HG03571 (cell line): ENCODE data around the gene ZNHIT1.

Source experiments
- ATAC-seq: cut with Tn5 transposase; IDR thresholded peaks from one replicate; pipeline ENCODE4 v1.9.1; 2021; ENCODE audit not compliant: unreplicated experiment

Gene ZNHIT1

GRCh38 chr7:101217388-101218235 lies at the start of gene ZNHIT1, which contains the start of gene PLOD3:
ZNHIT1 (plus strand) TSS chr7:101218165; CDS start chr7:101218196, 31 bp downstream.
PLOD3 (minus strand) TSS chr7:101217581; CDS start chr7:101217274, 307 bp downstream.
- peak; percentile 60 for ATAC-seq

DNA sequence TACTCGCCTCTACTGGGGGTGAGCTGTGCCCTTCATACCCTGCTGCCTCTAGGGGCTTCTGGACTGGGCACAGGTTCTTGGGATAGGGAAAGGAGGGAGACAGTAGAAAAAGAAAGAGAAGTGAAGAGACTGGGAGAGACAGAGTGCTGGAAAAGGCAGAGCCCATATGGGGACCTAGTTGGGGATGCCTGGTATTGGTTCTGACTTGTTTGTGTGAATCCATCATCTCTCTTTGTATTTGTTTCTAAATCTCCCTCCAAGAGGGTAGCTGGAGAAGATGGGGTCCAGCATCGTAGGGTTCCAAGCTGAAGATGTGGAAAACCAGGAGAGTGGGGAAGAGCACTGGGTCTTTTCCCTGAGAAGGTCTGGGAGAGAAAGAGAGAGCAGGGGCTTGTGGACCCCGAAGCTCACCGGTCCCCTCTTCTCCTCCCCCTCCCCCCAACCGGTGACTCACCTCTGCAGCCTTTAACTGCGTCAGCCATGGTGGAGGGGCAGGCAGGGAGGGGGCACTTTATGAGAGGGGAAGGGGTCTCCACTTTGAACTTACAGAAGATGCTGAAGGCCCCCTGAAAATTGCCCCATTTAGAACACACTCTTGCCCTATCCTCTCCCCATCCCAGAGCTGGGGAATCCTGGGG lies 49.4 kb upstream of the ZNHIT1 start:
- no peak for ATAC-seq

- ATAC-seq = no peak
These were observed 48.7 kb upstream of the ZNHIT1 start for GRCh38 chr7:101169110-101169837.

GRCh38 chr7:101169838-101170551 lies 48.0 kb upstream of the ZNHIT1 start:
- no peak for ATAC-seq

DNA sequence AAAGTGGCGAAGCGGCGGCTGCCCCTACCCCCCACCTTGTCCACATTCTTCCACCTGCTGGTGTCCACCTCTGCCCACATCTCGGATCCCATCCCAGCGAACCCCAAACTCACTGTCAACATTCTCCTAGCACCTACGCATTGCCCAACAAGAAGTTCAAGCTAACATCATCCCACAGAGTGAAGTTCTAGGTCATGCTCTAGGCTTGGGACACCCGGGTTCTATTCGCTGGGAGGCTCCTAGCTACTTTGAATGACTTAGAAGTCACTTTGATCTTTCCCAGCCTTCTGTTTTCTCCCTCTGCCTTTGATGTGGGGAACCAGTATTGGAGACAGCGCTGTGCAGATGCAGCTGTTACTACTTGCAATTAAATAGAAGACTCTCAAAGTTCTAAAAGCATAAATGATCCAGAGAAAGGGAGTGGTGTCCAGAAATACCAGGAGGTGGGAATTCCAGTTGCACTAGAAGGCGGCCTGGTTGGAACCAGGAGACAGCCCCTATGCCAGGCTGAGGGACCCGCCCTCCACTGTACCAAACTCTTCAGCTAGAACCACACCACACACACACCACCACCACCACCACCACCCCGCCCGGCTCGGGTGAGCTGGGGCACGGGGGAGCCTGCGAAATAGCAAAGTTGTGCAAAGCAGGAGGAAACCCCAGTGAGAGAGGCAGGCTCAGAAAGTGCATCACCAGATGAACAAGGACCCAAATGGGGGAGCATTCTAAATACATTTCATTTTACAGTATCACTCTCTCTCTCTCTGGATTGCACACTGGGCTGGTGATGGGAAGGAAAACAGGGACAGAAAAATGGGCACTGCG lies 47.1 kb upstream of the ZNHIT1 start:
- ATAC-seq = no peak

DNA sequence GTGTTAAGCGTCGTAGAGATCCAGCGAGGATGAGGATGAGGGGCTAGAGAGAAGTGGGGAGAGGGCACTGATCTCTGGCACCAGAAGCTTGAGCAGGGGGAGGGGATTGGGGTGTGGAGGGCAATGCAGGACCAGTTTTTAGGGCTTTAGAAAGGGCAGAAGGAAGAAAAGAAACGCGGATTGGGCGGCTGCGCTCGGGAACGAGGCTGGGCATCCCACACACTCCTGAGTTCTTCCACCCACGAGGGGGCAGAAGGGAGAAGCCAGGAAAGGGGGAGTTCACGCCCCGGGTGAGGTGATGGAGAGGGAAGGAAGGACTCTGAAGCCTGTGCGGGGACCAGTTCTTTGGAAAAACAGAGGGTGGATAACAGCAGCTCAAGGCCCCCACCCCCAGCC lies 46.5 kb upstream of the ZNHIT1 start:
- no peak for ATAC-seq

- no peak for ATAC-seq
These were observed 45.7 kb upstream of the ZNHIT1 start for GRCh38 chr7:101172005-101172853.

- no peak for ATAC-seq
These were observed 44.9 kb upstream of the ZNHIT1 start for GRCh38 chr7:101172854-101173751.

DNA sequence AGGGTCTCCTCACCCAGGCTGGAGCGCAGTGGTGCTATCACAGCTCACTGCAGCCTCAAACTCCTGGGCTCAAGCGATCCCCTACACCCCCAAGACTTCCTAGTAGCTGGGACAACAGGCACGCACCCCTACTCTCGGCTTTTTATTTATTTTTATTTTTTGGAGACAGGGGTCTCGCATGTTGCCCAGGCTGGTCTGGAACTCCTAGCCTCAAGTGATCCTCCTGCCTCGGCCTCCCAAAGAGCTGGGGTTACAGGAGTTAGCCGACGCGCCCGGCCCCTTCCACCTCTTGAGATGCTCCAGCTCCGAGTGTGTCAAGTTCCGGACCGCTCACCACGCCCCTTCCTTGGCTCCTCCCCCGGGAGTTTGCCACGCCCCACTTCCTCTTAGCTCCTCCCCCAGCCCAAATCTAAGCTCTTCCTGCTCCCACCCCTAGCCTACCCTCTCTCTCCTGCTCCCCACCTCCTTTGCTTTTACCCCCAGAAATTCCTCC lies 44.2 kb upstream of the ZNHIT1 start:
- ATAC-seq = peak; percentile 60

DNA sequence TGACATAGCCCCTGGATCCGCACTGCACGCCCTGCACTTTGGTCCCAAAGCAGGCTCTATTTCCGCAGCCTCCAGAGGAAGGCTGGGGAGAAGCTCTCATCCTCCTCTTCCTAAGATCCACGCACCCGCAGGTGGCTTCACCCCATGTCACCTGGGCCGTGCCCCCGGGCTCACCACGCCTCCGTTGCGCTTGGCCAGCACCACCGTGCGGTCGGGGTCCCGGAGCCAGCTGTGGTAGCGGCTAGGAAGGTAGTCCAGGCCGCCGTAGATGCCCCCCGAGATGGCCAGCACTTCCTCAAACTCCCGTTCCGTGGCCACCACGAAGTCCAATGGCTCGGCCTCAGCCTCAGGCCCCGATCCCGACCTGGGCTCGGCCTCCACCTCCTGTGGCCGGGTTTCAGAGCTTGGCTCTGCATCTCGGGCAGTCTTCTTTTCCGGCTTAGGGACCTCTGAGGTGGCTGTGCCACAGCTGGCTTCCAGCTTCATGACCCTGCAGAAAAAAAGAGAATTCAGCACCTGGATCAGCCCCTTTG lies 43.6 kb upstream of the ZNHIT1 start:
- ATAC-seq = no peak

- ATAC-seq = no peak
These were observed 42.3 kb upstream of the ZNHIT1 start for GRCh38 chr7:101175664-101176063.

DNA sequence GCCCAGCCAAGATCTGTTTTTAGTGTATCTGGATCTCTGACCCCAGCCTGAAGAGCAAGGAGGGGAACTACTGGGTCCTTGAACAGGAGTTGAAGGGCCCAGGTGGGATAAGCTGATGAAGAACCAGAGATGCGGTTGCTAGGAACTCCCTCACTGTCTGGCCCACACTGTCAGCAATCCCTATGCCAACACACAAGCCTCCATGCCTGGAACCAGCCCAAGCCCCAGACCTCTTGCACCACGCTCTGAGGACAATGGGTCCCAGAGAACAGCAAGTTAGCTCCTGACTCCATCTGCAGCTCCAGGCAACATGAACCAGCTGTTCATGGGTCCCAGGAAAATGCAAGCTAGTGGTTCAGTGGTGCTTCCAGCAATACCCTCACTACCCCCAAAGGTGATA lies 40.3 kb upstream of the ZNHIT1 start:
- no peak for ATAC-seq

GRCh38 chr7:101179117-101179516 lies 38.8 kb upstream of the ZNHIT1 start:
- no peak for ATAC-seq

DNA sequence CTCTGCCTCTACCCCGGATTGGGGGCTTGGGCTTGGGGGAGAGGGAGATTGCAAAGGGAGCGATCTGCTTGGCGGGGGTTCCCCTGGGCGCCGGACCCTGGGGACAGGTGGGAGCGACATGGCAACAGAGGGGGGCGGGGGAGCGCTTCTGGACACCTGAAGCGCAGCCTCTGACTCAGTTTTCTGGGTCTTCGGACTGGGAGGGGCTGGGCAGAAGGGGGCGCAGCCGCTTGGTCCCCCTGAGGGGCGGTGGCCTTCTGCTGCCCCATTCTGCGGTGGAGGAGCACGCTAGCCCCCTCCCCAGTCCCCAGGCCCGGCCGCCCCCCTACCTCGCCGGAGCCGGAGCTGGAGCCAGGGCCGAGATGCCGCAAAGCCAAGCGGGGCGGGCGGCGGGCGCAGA lies 38.3 kb upstream of the ZNHIT1 start:
- no peak for ATAC-seq

GRCh38 chr7:101180130-101180755 lies 37.7 kb upstream of the ZNHIT1 start, which contains the start of gene NAT16:
NAT16 (minus strand) TSS chr7:101180293; CDS start chr7:101174807, 5,486 bp downstream.
- no peak for ATAC-seq

GRCh38 chr7:101185258-101185839 lies 32.6 kb upstream of the ZNHIT1 start:
- no peak for ATAC-seq

GRCh38 chr7:101186194-101186593 lies 31.8 kb upstream of the ZNHIT1 start:
- ATAC-seq = no peak
